DMS 273 (cell line): Measurements from ENCODE around the gene MAFG.
A peak's percentile ranks its signal among the peaks of the same experiment; 100 is the strongest.

Experiments
- DNase-seq: peaks from one replicate; lab custom pipeline; 2025; ENCODE audit not compliant: unreplicated experiment; lab: John Stamatoyannopoulos, UW

MAFG gene

DNA sequence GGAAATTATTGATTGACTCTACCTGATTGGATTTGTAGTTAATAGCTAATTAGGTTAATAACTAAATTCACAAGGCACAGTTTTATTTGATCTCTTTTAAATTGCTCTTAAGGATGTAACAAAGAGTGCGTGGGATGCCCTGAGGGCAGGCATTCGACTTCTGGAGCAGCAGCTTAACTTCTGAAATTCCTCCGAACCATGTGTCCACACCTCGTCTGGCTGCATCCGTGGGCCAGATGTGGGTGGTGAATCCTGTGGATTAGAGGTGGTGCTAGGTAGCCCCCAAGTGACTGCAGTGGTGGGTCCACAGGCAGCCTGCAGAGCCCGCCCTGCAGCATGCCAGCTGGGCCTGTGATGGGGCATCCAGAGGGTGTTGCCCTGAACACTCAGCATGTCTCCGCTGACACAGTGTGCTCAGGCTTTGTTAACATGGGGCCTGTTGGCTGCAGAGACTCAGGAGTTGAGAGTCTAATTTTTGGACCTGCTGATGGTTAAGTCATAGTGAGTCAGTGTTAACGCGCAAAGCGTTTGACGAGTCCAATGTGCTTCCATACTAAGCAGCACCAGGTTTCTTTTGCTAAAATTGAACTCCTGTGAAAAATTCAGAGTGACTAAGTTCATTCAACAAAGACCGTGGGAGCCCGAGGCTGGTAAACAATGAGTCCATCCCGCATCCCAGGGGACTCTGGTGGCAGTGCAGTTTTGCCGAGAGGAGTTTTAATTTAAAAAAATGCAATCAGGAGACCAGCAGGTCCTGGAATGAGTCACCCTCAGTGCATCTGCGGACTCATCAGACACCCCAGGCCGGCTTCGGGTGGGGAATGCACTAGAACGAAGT lies 29.3 kb downstream of the MAFG start:
- no peak for DNase-seq

DNA sequence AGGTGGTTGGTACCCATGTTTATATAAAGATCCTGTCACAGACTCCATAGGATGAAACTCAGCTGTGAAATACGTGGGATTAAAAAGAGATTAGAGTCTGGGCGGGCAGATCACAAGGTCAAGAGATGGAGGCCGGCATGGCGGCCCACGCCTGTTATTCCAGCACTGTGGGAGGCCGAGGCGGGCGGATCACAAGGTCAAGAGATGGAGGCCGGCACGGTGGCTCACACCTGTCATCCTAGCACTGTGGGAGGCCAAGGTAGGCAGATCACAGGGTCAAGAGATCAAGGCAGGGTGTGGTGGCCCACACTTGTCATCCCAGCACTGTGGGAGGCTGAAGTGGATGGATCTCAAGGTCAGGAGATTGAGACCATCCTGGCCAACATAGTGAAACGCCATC lies 32.1 kb downstream of the MAFG start:
- DNase-seq = no peak

DNA sequence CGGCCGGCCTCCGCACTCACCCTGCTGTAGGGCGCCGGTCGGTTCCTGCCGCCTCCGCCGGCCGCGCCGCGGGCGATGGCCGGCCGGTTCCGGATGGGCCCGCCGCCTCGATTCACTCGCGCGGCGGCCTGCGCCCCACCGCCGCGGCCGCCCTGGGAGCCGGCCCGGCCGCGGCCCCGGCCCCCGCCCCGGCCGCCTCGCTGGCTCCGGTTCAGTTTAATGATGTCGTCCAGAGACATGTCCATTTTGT lies 36.3 kb downstream of the MAFG start:
- no peak for DNase-seq

DNA sequence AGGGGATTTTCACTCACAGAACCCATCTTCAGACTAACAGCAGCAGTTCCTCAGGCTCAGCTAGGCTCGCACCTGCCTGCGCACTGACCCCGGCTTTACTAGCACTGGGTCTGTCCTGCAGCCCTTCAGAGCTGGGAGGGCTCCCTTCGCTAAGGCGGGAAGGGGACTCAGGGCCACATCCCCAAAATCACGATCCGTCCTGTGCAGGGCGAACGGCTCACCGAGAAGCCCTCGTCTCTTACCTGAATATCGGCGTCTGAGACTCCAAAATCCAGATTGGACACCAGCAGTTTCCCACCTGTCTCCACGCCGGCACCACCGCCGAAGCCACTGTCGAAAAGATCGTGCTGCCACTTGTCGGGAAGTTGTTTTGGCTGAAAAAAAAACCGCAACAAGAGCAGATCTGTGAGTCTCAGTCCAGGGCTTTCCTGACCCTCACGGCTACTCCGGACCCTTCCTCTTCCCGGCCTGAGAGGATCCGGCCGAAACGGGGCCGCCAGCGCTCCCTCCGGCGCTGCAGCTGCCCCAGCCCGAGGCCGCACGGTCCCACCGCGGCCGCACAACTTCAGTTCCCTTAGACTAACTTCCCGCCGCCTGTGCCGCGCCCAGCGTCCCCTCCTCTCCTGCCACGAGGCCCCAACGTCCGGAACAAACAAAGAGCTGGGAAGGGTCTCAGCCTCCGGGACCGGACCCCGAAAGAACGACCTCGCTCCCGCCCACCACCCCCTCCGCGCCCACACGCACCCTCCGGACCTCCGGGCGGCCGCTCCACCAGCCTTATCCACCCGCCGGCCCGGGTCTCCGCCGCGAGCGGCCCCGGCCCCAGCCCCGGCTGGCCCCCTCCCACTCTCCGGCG lies 36.9 kb downstream of the MAFG start:
- DNase-seq = peak; percentile 53

DNA sequence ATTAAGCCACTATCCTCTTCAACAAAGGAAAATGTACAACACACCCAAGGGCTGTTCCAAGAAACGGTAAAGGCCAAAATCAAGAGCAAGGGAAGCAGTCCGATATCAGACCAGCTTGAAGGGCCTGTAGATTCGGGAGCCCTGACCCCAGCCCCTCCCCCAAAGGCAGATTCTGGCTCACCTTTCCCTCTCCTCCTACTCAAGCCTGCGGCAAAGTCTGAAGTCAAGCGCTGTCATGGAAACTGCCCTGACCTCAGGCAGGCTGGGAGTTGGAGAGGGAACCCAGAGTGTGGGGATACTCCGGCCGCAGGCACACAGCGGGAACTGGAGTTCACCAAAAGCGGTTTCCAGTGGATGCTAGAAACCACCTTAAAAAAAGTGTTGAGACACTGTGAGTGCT lies 37.9 kb downstream of the MAFG start:
- no peak for DNase-seq

DNA sequence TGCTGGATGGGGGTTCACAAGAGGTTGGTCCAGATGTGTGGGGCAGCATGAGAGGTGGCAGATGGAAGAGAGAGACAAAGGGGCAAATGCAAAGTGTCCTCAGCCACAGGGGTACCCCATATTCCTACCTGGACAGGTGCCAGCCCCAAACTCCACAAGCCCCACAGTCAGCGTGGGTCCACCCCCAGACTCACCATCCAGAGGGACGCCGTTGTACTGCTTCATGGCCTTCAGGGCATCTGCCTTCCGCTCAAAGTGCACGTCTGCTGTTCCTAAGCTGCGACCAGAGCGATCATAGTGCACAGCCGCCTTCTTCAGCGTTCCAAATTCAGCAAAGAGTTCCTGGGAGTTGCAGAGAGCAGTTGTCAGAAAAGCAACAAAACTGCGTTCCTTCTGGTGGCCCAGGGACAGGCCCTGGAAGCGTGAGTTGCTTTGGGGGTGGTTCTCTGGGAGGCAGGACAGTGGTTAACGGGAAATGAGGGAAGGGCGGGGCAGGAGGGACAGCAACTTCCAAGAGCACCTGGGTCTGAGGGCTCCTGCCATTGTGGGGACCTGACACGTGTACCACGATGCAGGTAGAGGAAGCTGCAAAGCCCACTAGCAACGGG lies 38.4 kb downstream of the MAFG start:
- DNase-seq = no peak

DNA sequence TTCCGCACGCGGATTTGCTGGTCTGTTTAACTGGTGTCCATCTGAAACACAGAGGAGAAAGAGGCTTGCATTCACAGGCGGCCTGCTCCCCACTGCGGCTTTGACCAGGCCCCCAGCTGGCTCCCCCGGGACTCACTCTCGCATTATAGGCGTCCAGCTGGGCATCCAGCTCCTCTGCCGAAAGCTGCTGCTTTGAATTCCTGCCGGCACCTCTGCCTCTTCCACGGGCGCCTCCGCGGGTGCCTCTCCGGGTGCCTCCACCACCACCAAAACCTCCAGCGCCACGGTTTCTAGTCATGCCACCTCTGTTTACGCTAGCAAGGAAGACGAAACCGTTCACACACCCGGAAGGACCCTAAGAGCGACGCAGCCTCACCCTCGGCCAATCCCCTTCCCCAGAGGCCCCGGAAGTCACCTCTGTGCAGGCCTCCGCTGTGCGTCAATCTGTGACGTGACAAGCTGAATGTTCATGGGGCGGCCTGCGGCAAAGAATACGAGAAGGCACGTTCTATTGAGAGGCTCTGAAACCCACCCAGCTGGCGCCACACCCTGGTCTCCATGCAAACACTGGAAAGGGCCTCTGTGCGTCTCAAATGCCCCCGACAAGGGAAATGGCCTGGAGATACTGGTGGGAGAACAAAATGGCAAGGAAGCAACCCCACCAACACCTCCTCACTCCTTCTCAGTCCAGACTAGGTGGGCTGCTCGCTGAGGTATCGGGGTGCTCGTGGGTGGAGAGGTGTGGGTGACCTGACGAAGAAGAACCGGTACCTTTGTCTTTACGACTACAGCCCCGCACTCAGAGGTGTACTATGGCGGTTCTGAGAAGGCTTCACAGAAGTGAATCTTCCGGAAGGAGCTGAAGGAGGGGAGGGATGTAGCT lies 39.2 kb downstream of the MAFG start:
- no peak for DNase-seq

DNA sequence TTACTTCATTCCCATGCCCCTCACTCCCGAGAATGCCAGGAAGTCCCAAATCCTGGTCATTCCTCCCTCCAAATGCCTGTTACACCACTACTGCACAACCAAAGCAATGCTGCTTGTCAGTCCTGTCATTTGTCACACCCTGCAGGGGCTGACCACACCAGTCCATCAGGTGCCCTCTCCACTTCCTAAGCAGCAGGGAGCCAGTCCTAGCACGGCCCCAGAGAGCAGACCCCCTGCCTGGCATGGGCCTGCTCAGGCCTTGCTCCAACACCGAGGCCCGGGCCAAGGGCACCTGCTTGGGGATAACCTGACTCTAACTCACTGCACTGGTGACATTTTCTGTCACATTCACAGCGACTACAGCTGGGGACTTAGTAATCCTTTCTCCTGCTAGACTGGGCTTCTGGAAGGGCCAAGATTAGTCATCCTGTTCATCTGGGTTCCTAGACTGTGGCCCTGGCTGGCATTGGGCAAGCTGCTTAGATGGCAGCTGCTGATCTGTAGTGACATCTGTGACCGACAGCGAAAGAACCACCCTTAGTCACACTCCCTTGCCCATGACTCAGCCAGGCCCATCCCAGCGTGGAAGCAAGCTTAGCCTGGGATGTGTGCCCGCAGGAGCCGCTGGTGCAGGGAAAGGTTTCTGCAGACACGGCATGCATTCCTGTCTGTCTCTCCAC lies 41.5 kb downstream of the MAFG start:
- peak; percentile 60 for DNase-seq

DNA sequence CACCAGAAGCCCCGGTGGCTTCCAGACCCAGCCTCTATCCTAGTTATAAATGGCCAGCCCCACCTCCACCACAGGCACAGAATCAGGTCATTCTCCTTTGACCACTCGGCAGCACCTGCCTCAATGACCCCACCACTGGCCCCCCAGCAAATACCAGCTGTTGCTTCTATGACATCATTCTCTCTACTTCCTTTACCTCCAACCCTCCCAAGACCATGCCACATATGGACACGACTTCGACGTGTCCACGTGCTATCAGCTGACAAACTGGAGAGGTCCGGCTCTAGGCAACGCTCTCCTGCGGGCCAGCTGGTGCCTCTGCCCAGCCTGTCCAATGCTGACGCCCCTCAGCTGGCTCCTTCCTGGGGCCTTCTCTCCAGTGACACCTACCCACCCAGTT lies 42.1 kb downstream of the MAFG start:
- no peak for DNase-seq

DNA sequence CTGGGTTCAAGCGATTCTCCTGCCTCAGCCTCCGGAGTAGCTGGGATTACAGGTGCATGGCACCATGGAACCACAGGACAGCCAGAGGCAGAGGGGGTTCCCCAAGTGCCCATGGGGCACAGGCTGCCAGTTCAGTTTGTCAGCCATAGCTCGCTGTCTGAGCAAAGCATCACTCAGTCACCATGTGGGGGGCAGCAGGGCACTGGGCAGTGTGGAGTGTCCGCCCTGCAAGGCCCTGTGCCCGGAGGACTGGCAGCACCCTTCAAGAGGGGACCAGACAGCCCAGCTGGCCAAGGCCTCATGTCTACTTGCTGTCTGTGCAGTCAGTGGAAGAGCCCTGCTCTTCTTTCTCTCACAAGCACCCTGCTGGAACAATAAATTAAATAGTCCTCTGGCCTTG lies 42.6 kb downstream of the MAFG start:
- DNase-seq = no peak

DNA sequence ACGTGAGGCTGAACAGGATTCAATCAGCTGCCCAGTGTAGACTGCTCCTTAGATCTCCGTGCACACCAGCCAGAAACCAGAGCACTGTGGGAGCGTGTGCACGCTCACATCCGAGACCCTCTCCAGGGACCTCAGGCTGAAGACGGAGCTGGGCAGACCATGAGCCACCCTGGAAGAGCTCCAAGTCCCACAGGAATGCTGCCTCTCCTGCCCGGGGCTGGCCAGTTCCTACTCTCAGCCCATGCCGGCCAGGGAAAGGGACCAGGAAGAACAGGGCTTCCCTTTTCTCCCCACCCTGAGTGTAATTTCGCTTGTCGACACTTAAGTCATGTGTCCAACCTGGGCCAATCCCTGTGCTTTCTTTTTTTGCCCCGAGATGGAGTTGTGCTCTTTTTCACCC lies 43.0 kb downstream of the MAFG start:
- no peak for DNase-seq

DNA sequence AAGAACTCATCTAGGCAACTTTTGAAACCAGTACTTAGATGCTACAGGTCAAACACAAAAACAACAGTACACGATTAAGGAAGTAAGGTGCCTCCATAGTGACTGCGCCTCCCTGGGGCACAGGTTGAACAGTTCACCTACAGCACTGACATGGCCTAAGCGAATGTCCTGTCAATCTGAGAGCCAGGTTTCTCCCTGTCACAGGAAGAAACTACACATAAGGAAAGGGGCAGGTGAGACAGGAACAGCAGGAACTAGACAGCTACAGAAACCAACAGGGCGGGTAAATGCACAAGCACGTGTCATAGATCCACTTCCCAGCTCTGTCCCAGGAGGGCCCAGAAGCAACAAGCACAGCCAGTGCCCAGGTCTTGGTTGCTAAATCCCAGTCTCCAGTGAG lies 48.4 kb downstream of the MAFG start:
- DNase-seq = no peak

DNA sequence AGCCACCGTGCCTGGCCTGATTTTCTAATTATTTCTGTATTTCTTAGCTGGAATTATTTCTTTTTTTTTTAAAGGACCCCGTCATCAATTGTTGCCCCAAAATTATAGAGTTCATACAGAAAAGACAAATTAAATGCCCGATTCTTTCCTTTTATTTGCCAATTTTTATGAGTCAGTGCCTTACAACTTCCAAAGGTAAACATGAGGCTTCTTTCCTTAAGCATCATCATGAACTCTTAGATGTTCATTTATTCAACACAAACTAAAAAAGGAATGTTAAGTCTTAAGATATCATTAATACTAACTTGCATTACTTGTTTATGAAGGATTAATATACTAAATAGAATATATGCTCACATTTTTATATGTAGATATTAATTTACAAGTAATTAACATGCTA lies 49.2 kb downstream of the MAFG start:
- no peak for DNase-seq

DNA sequence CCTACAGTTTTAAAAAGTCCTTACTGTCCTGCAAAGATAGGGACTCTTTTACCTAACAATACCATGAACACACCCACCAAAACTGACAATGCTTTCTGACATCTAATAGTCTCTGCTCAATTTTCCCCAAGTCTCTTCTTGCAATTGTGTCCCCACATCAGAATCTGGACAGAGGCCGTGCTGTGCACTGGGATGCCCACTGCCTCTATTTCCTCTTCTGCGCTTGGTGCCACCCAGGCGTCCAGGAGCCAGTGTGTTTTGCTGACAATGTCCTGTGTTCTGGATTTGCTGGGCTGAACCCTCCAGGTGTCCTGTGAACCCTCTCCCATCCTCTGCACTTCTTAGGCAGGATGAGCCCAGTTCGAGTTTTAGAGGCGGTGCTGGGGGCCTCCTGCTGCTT lies 50.0 kb downstream of the MAFG start:
- DNase-seq = no peak

DNA sequence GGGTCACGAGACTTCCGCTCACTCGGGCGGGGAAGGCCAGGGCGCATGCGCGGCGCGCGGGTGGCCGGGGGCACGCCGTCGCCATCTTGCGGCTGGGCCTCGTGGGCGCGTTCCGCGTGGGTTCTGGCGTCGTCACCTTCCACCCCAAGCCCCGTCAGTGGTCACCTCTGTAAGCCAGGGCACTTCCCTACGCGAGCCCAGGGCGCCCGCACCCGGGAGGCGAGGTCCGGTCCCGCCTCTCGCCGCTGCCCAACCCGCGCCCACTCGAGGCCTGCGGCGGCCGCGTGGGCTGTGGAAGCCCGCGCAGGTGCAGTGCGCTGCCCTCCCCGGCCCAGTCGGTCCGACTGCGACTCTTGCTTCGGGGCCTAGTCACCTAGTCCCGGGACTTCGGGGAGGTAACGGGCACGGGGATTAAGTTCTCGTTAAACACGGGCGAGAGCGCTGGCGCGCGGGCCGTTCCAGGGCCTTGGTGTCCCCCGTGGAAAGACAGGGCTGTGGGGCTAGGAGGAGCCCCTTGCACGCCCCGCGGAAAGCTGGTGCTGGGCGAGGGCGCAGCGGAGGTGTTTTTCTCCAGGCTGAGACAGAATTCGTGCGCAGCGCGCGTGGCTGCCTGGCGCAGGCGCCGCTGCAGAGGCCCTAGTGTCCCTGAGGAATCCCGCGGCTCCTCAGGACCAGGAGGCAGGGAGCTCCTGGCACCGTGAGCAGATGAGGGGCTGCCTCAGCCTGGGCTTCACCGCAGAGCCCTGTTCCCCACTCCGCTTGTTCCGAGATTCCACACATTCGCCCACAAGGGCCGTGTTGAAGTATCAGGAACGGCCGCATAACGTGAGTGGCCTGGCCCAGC lies 55.9 kb downstream of the MAFG start:
- DNase-seq = peak; percentile 95

DNA sequence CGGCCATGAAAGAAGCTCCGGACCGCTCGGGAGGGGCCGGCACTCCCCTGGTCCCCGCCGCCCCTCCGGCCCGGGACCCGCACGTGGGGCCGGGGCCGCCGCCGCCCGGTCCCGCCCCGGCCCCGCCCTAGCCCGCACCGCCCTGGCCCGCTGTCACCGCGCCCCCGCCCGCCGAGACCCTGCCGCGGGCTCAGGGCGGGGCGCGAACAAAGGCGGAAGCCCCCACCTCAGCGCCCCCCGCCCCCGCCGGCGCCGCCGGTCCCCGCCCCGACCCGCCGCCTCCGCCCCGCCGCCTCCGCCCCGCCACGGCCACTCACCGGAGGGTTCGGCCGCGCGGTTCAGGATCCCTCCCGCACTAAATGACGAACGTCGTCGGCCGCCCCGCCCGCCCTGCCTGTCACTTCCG lies 56.6 kb downstream of the MAFG start, which contains the start of gene ARHGDIA:
Gene ARHGDIA (minus strand): TSS at position 357 of the 406 bp plus-strand sequence. CDS start 1,407 bp downstream, outside the sequence.
- DNase-seq = peak; percentile 79

DNA sequence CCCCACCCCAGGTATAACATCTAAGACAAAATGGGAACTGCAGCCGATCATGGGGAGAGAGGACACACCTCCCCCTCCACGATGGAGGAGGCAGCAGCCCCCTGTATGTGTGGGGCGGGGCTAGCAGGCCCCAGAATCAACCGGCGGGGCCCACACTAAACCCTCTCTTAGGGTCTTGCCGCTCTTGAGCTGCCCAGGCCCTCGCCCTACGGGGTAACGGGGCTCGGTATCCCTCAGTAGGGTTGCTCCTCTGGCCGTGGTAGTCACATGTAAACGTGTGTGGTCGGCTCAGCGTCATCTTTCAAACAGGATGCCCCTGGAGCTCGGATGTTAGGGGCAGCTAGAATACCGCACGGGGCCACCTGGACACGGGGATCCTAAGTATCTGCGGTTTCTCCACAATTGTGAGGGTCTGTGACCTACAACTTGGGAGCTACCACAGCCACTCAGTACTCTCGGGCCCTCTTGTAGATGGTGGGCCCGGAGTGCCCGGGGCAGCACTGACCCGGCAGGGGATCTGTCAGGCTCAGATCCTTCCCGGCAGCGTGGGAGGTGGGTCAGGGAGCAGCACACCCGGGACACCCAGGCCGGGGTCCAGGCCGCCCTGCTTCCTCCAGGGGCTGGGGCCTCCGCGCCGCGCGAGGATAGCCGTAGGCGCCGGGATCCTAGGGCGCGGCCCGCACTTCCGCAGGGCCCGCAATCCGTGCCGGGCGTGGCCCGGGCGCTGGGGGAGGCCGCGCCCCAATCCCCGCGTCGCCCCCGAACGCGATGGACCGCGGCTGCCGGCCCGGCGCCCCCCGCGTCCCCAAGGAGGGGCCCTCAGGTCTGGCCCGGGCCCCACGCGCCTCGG lies 57.2 kb downstream of the MAFG start:
- DNase-seq = peak; percentile 75

DNA sequence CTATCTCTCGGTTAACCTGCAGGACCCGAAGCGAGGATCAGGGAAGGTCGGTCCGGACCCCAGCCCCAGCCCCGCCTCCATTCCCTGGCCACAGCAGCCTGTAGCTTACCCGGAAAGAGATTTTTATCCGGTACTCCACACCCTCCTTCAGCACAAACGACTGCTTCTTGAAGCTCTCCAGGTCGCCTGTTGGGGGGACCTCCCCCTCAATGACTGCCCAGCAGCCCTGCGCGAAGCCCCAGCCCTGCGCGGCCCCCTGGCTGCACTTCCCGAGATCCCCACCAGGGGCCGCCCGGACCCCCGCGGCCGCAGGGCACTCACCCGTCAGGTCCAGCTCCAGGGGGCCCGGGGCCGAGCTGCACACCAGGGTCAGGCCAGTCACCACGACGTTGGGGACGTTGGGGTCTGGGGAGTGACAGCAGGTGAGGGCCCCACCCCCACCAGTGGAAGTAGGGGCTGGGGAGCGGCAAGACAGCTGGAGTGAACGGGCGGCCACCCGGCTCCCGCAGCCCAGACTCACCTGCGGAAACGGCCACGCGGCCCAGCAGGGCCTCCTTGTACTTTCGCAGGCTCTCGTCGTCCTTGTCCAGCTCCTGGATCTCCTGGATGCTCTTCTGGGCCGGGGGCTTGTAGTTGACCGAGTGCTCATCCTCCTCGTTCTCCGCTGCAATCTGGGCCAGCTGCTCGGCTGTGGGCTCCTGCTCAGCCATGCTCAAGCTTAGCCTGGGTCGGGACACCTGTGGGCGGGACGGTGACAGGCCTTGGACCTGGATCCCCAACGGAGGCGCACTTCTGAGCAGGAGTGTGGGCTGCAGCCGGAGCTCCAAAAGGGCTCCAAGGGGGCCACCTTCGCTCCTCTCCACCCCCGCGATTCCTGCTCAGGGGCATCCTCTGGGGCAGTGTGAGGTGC lies 58.1 kb downstream of the MAFG start:
- DNase-seq = peak; percentile 62
